IPS-18c (cell line): ENCODE measurements around the gene MPZL2.

ENCODE experiments used
- H3K4me3 ChIP-seq: 2 replicates; pipeline ENCODE4 v1.7.0; 2013; ENCODE audit warnings: low read depth, mild to moderate bottlenecking, low read length, moderate library complexity; ENCODE audit not compliant: insufficient read depth
- H3K9me3 ChIP-seq: one replicate; pipeline ENCODE4 v1.6.1; 2013; ENCODE audit warnings: mild to moderate bottlenecking, low read length, moderate library complexity; ENCODE audit not compliant: control insufficient read depth, insufficient read depth

Gene MPZL2

GRCh38 chr11:118232659-118233058 is 31.4 kb downstream of the MPZL2 start:
- H3K4me3 ChIP-seq = no peak overlapping the region
- no peaks in the 10 kb centered on the region for H3K9me3 ChIP-seq

DNA sequence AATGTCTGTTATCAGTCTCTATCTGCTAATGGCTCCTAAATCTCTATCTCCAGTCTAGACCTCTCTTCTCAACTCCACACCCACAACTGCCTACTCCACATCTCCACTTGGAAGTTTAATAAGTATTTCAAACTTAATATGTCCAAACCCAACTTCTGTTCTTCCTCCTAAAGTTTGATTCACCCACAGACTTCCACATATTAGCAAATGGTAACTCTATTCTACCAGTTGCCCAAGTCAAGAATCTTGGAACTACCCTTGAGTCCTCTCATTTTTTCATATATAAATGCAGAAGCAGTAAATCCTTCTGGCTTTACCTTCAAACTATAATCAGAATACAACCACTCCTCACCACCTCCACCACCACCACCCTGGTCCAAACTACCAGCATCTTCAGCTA is 32.6 kb downstream of the MPZL2 start:
- Histone ChIP-seq H3K4me3 (no peak overlapping the region), H3K9me3 (no peaks in the 10 kb centered on the region)

- Histone ChIP-seq H3K4me3 (no peak overlapping the region), H3K9me3 (no peaks in the 10 kb centered on the region)
Measured at GRCh38 chr11:118230088-118230487, 34.0 kb downstream of the MPZL2 start.

GRCh38 chr11:118229274-118229847 is 34.7 kb downstream of the MPZL2 start:
- H3K4me3 ChIP-seq = no peak overlapping the region
- no peaks in the 10 kb centered on the region for H3K9me3 ChIP-seq

DNA sequence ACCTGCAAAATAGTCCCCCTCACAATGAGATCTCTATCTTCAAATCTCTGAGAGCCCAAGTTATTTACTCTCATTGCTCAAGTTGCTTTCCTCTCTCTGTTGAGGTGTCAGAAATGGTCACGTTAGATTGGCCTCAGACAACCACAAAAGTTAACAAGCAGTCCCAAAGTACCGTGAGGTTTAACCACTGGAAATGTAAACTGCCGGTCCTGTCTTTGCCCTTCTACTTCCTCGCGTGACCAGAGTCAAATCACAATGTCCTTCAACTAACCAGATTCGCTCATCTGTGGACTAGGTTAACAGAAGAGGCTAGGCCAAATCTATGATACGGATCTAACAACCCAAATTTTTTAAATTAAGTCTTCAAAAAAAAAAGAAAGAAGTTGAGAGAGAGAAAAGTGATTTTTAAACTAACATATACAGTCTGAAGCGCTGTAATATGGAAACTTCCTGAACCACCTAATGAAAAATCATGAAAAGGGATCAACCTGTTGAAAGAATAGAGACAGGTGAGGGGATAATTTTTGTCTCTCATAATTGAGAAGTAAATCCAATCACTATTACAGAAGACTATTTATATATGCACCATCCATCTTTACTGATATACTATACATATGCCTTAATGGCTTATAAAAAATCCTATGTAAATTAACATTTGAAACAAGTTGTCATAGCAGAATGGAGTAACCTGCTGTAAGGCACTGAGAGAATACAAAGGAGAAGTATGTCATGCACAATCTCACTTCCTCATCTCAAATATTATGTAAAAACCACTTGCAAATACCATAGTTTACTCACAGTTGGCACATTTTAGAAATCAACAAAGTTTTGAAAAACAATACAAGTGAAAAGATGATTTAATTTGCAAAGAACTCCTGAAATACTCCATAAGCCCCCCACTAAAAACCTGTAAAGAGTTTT is 36.0 kb downstream of the MPZL2 start:
- no peaks in the 10 kb centered on the region for H3K9me3 ChIP-seq
- H3K4me3 ChIP-seq = no peak overlapping the region

DNA sequence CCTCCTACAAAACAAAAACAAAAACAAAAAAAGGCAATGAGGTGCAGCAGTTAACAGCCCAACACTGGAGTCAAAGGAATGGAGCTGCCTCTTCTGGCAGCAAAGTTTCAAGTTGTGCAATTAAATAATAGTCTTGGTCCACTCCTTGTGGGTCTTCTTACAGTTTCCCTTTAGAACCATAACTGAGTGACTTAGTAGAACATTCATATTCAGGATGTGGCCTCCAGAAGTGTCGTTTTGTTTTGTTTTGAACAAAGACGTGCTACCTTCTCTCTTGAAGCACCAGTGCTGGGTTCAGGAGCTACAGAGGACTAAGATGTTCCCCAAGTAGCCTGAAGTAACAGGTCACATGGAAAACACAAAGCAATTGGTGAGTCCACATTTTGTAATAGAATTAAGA is 37.3 kb downstream of the MPZL2 start:
- Histone ChIP-seq H3K4me3 (no peak overlapping the region), H3K9me3 (no peaks in the 10 kb centered on the region)

- Histone ChIP-seq H3K4me3 (no peak overlapping the region), H3K9me3 (no peaks in the 10 kb centered on the region)
Measured at GRCh38 chr11:118226296-118226695, 37.8 kb downstream of the MPZL2 start.

- Histone ChIP-seq H3K9me3 (no peaks in the 10 kb centered on the region), H3K4me3 (no peak within 1 kb of the TSS)
Measured at GRCh38 chr11:118224511-118225188, 39.4 kb downstream of the MPZL2 start, which contains the start of gene JAML. Gene JAML (minus strand): TSS chr11:118225011. CDS start chr11:118214866, 10,145 bp downstream.

DNA sequence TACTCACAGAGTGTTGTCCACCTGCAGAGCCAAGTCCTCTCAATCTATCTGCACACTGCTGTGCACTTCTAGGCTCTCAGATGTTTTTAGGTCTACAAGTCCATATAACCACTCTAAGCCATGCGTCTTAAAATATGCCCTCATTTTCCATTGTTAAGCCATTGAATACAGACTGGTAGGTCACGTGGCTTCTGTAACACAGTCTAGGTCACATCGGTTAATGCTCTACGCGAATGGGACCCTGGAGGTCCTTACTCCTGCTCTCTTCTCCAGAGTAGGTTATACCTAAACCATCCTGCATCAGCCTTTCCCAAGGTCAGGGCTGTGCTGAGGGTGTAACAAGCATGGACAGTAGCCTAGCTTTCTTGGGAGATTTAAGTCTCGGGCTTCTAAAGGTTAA is 40.1 kb downstream of the MPZL2 start:
- no peak overlapping the region for H3K4me3 ChIP-seq
- H3K9me3 ChIP-seq = no peaks in the 10 kb centered on the region

DNA sequence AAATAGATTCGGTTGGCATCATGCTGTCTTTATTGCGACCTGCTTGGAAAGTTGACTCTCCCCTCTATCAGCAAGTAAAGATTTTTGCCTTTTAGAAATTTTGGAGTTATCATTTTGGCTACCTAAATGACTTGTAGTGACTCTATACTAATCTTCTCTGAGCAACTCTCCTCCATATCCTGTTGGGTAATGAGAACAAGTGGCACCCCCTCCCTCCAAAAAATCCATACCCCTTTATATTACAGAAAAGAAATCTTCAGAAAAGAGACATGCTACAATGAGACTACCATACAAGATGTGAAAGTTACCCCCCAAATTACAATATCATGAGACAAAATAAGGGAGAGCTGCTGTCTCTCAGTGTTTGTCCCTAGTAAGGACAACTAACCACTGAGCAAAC is 40.5 kb downstream of the MPZL2 start:
- no peaks in the 10 kb centered on the region for H3K9me3 ChIP-seq
- no peak overlapping the region for H3K4me3 ChIP-seq

- Histone ChIP-seq H3K4me3 (no peak overlapping the region), H3K9me3 (no peaks in the 10 kb centered on the region)
Measured at GRCh38 chr11:118222437-118222836, 41.7 kb downstream of the MPZL2 start.

GRCh38 chr11:118221419-118221818 is 42.7 kb downstream of the MPZL2 start:
- H3K9me3 ChIP-seq = no peaks in the 10 kb centered on the region
- no peak overlapping the region for H3K4me3 ChIP-seq

GRCh38 chr11:118219732-118220131 is 44.4 kb downstream of the MPZL2 start:
- Histone ChIP-seq H3K4me3 (no peak overlapping the region), H3K9me3 (no peaks in the 10 kb centered on the region)

- H3K9me3 ChIP-seq = no peaks in the 10 kb centered on the region
- no peak overlapping the region for H3K4me3 ChIP-seq
Measured at GRCh38 chr11:118219244-118219643, 44.9 kb downstream of the MPZL2 start.

GRCh38 chr11:118217575-118217974 is 46.5 kb downstream of the MPZL2 start:
- Histone ChIP-seq H3K9me3 (no peaks in the 10 kb centered on the region), H3K4me3 (no peak overlapping the region)

GRCh38 chr11:118216621-118217481 is 47.2 kb downstream of the MPZL2 start:
- Histone ChIP-seq H3K4me3 (no peak overlapping the region), H3K9me3 (no peaks in the 10 kb centered on the region)

GRCh38 chr11:118215765-118216164 is 48.3 kb downstream of the MPZL2 start:
- Histone ChIP-seq H3K4me3 (no peak overlapping the region), H3K9me3 (no peaks in the 10 kb centered on the region)
